ENCODE results near the gene ACACB.

Gene ACACB

GRCh38 chr12:109110988-109111495, 5.3 kb upstream of the ACACB start:
- peak; percentile 51 for DNase-seq

DNA sequence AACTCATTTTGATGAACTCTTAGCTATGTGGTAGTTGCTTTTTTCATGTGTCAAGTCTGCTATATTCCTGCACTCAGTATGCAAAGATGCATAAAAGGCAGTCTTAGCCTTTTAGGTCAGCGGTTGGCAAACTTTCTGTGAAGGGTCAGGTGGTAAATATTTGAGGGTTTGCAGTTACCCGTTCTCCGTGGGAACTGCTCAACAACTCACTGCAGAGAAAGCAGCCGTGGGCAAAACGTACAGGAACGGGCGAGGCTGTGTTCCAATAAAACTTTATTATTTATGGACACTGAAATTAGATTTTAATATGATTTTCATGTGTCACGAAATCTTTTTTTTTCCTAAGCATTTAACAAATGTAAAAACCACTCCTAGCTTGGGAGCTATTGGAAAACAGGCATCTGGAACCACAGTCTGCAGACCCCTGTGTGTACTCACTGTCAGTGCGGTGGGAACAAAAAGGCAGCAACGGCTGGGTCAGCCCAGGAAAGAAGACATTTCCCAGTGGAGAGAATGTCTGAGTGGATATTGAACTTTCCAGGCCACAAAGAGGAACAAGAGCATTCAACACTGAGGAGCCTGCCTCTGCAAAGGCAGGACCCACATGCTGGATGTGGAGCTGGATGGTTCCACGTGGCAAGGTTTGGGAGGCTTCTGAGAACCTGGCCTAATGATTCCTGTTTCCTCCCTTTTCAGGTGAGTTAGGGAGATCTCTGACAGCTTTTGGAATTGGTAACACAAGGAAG, 3.5 kb upstream of the ACACB start:
- no peak for DNase-seq

GRCh38 chr12:109113661-109114321, 2.6 kb upstream of the ACACB start:
- DNase-seq, result no peak

DNA sequence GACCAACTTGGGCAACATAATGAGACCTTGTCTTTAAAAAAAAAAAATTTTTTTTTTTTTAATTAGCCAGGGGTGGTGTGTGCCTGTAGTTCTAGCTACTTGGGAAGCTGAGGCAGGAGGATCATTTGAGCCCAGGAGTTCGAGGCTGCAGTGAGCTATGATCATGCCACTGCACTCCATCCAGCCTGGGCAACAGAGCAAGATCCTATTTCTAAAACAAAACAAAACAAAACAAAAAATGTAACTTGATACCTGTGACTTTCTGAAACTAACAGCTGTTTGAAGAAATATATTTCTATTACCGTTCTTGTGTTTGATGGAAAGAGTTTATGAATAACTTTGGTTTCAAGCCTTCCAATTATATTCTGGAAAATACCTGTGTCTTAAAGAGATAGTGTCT, 1.7 kb upstream of the ACACB start:
- no peak for DNase-seq

GRCh38 chr12:109115404-109115757, 1.0 kb upstream of the ACACB start:
- DNase-seq, result no peak

GRCh38 chr12:109116611-109116949, 193 bp downstream of the ACACB start:
- no peak for DNase-seq

- DNase-seq, result no peak
Observed at GRCh38 chr12:109120095-109120494, 3.7 kb downstream of the ACACB start.

DNA sequence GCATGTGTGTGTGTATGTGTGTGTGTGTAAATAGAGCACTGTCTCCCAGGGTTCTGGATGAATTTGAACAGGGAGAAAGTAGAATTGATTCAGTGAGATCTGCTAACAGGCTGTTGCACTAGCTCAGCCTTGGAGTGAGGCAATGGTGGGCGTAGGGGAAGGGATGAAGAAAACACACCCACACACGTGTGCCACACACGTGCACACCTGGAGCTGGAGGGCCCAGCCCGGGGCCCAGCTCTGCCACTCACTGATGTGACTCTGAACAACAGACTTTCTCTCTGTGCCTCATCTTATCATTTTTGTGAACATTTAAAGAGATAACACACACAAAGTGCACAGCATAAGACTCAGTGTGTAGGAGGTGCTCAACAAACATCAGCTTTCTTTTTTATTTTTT, 4.2 kb downstream of the ACACB start:
- DNase-seq, result no peak

GRCh38 chr12:109121346-109121880, 5.0 kb downstream of the ACACB start:
- no peak for DNase-seq

- DNase-seq, result no peak
Observed at GRCh38 chr12:109124878-109125648, 8.7 kb downstream of the ACACB start.

- DNase-seq, result no peak
Observed at GRCh38 chr12:109125791-109126190, 9.4 kb downstream of the ACACB start.

- DNase-seq, result no peak
Observed at GRCh38 chr12:109126784-109127183, 10.4 kb downstream of the ACACB start.

GRCh38 chr12:109127533-109128242, 11.3 kb downstream of the ACACB start:
- DNase-seq, result no peak

- no peak for DNase-seq
Observed at GRCh38 chr12:109130297-109131153, 14.1 kb downstream of the ACACB start.

- DNase-seq, result no peak
Observed at GRCh38 chr12:109131154-109132050, 15.0 kb downstream of the ACACB start.

DNA sequence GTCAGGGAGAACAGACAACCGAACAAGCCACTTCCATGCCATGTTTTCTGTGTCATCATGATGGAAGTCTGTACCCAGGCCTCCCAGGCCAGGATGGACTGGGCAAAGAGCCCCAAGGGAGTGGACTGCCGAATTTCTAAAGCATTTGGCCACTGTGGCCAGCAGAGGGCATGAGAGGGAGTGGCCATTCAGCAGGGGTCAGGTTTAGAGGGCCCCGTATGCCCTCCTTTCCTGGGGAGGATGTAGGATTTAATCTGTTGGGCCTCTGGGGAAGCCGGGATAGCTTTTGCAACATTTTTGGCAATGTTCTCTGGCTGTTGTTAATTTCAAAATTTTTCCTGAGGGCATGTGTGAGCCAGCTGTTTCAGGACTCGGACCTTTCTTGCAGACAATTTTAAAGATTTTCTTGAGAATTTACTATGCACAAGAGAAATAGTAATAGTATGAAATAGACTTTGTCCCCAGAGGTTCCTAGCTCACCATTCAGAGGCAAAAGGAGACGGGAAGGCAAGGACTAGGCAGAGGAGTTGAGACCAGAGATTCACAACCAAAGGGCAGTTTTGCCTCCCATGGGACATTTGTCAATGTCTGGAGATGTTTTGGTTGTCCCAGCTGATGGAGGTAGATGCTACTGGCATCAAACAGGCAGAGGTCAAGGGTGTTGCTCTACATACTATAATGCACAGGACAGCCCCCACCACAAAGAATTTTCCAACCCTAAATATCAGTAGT, 18.0 kb downstream of the ACACB start:
- no peak for DNase-seq

GRCh38 chr12:109137055-109137454, 20.7 kb downstream of the ACACB start:
- no peak for DNase-seq

GRCh38 chr12:109139360-109139759, 23.0 kb downstream of the ACACB start:
- DNase-seq, result no peak

DNA sequence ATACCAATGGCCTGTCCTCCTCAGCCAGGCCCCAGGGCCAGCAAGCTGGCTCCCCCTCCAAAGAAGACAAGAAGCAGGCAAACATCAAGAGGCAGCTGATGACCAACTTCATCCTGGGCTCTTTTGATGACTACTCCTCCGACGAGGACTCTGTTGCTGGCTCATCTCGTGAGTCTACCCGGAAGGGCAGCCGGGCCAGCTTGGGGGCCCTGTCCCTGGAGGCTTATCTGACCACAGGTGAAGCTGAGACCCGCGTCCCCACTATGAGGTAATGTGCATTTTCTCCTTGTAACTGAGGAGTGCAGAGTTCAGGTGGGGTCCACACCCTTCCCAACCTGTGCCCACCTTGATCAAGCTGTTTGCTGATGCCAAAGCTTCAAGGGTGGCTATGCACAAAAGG, 23.4 kb downstream of the ACACB start:
- DNase-seq, result no peak

- DNase-seq, result no peak
Observed at GRCh38 chr12:109140560-109140959, 24.2 kb downstream of the ACACB start.
